Kidney epithelial cell (primary cell): ENCODE data around the gene CFAP61. TPM values are rescaled to one million over a fixed set of nuclear protein-coding genes. Genes with fewer than 3 reads are reported as not detected.
A peak's percentile ranks its signal among the peaks of the same experiment; 100 is the strongest.

Source experiments
- DNase-seq: peaks from one replicate; pipeline ENCODE4 v3.0.0-alpha.2; 2010; ENCODE audit warnings: low read depth
- H3K27me3 ChIP-seq: 2 replicates; pipeline ENCODE4 v1.6.0; 2011; ENCODE audit warnings: low read length; ENCODE audit not compliant: control insufficient read depth, insufficient read depth
- H3K36me3 ChIP-seq: 2 replicates; pipeline ENCODE4 v1.5.1; 2011; ENCODE audit warnings: low read length; ENCODE audit not compliant: control insufficient read depth, insufficient read depth
- H3K4me3 ChIP-seq: 2 replicates; pipeline ENCODE4 v1.5.1; 2011; ENCODE audit warnings: low read depth, mild to moderate bottlenecking, control low read depth, low read length
- total RNA-seq: library from RNA; depleted of rRNA; stranded (reverse); fragments of >200 nt; gene quantifications from 2 replicates; pipeline ENCODE4 v1.2.3, GENCODE V29; 2015
- TF ChIP-seq, protein P1 (sequence below): IDR thresholded peaks from 2 replicates; pipeline ENCODE4 v1.5.1; 2011; ENCODE audit warnings: mild to moderate bottlenecking, moderate library complexity, low read length, control low read depth, inconsistent platforms; ENCODE audit not compliant: insufficient read depth, poor library complexity, severe bottlenecking

The CFAP61 gene
- total RNA-seq, 1 donor from 2014 or later = not detected

DNA sequence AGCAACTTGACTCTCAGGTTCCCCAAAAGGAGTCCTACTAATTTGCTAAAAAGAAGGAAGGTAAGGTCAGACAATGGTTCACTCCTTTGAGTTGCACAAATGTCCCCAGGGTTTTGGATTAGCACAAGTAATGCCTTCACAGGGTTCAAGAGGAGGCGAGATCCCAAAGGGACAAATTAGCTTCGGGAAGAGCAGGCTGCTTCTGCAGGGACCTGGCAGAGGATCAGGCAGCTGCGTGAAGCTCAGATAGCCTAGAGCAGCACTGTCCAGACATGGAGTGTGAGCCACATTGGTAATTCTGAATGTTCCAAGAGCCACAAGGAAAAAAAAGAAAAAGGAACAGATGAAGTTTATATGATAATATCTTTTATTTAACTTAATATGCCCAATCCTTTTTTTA is 115.4 kb downstream of the CFAP61 start:
- Histone ChIP-seq H3K4me3 (no peak overlapping the region), H3K27me3 (no peaks in the 10 kb centered on the region), H3K36me3 (no peaks in the 10 kb centered on the region)
- TF ChIP-seq, protein P1, sequence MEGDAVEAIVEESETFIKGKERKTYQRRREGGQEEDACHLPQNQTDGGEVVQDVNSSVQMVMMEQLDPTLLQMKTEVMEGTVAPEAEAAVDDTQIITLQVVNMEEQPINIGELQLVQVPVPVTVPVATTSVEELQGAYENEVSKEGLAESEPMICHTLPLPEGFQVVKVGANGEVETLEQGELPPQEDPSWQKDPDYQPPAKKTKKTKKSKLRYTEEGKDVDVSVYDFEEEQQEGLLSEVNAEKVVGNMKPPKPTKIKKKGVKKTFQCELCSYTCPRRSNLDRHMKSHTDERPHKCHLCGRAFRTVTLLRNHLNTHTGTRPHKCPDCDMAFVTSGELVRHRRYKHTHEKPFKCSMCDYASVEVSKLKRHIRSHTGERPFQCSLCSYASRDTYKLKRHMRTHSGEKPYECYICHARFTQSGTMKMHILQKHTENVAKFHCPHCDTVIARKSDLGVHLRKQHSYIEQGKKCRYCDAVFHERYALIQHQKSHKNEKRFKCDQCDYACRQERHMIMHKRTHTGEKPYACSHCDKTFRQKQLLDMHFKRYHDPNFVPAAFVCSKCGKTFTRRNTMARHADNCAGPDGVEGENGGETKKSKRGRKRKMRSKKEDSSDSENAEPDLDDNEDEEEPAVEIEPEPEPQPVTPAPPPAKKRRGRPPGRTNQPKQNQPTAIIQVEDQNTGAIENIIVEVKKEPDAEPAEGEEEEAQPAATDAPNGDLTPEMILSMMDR = no peak
- DNase-seq = no peak

DNA sequence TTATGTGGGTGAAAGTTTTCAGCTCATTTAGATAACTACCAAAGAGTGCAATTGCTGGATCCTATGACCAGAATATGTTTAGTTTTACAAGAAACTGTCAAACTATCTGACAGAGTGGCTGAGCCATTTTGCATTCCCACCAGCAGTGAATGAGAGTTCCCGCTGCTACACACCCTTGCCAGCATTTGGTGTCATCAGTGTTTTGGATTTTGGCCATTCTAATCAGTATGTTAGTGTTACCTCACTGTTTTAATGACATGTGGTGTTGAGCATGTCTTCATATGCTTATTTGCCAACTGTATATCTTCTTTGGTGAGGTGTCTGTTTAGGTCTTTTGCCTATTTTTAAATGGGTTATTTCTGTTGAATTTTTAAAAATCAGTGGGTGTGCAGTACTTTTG is 120.9 kb downstream of the CFAP61 start:
- Histone ChIP-seq H3K27me3 (no peaks in the 10 kb centered on the region), H3K36me3 (no peaks in the 10 kb centered on the region), H3K4me3 (no peak overlapping the region)
- no peak for DNase-seq
- TF ChIP-seq, protein P1 = no peak

DNA sequence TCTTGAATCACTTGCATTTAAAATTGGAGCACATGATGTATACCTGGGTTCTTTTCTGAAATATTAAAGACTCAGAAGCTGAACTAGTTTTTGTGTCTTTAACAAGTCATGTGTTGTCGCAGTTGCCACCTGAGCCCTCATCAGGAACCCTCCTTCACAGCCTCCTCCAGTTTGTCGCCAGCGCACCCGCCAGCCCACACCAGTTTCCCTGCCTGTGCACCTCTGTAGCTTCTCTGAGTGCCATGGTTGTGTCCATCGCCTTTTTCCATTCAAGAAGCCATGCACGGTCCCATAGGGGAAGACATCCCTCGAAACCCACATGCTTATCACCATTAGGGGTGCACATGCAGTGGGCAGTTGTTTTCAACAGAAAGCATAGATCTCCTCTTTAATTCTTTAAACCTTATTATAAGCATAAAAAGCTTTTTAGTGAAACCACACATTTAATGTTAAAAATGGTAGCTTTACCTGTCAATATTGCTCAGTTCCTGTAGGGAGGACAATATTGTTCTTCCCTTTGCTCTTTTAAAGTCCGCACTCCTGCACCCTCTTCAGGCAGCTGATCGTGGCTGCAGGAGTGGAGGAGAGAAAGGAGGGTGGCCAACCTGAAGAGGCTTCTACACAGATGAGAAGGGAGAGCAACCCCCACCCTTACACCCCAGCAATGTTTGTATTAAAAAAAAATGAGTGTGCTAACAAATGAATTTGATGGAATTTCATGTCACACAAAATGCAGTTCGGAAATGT is 121.9 kb downstream of the CFAP61 start:
- H3K36me3 ChIP-seq = no peaks in the 10 kb centered on the region
- no peaks in the 10 kb centered on the region for H3K27me3 ChIP-seq
- TF ChIP-seq, protein P1 = no peak
- no peak overlapping the region for H3K4me3 ChIP-seq
- DNase-seq = no peak

DNA sequence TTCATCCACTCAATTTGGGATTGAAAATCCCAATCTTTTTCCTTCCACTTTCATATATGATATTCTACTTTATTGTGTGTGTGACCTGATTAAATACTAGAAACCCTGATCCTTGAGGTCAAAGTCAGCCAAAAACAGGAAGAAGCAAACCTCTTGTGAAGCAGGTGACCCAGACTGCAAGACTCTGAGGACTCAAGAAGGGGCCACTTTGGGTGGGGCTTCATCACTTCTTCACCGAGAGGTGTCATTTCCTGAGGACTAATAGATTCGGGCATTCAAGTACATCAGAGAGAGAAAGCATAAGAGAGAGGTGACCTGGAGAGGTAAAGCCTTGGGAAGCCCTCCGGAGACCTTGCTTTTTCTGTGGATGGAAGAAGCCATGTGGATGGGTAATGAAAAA is 129.0 kb downstream of the CFAP61 start:
- DNase-seq = no peak
- Histone ChIP-seq H3K36me3 (no peaks in the 10 kb centered on the region), H3K4me3 (no peak overlapping the region), H3K27me3 (no peaks in the 10 kb centered on the region)
- TF ChIP-seq, protein P1 = no peak

- Histone ChIP-seq H3K27me3 (no peaks in the 10 kb centered on the region), H3K4me3 (no peak overlapping the region), H3K36me3 (no peaks in the 10 kb centered on the region)
- no peak for DNase-seq
- TF ChIP-seq, protein P1 = peak; percentile 12
These were observed 131.8 kb downstream of the CFAP61 start for GRCh38 chr20:20184149-20184548.

GRCh38 chr20:20184706-20185105 is 132.4 kb downstream of the CFAP61 start:
- DNase-seq = no peak
- H3K4me3 ChIP-seq = no peak overlapping the region
- TF ChIP-seq, protein P1 = no peak
- no peaks in the 10 kb centered on the region for H3K27me3 ChIP-seq
- no peaks in the 10 kb centered on the region for H3K36me3 ChIP-seq
